NCI-H526 (cell line): ENCODE results near the gene KDR.

Experiments used
- DNase-seq, 2 experiments: peaks; one replicate each; lab custom pipeline; 2025; lab: John Stamatoyannopoulos, UW

KDR gene

DNA sequence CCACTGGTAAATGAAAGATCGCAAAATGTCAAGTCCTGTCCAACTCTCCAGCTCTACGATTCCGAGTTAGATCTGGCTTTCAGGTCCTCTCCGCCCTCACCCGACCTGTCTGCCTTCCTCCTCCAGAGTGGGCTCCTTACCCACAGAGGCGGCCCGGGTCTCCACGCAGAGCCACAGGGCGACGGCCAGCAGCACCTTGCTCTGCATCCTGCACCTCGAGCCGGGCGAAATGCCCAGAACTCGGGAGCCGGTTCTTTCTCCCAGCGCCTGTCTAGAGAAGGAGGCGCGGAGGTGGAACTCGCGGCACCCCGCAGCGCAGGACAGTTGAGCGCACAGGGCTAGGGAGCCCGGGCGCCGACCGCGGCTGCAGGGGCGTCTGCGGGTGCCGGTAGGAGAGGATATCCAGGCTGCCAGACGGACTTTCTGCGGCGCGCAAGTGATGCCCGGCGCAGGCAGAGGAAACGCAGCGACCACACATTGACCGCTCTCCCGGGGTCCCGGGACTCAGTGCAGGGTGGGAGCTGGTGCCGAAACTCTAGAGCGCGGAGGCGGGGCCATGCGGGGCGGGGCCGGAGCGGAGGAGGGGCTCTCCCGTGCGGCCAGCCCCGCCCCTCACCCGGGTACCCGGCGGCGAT, at the start of gene KDR:
TSS of gene KDR (minus strand) at position 509 of the 635 bp plus-strand sequence. CDS start at position 207, 302 bp downstream.
- DNase-seq = peak in 1 of 2 experiments; percentile 44

DNA sequence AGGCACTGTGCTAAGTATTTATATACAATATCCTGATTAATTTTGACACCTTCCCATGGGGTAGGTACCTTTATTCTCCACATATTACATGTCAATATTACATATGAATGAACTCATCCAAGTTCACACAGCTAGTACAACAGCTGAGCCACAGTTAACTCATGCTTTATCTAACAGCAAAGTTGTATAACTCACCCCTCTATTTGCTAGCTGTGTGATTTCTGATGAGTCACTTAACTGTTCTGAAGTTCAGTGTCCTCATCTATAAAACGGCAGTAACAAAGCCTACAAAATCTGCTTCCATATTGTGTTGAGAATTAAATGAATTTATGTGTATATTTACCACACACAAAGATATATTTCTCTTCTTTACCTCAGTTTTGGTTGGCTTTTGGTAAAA, 48.2 kb upstream of the KDR start:
- no peak for DNase-seq

DNA sequence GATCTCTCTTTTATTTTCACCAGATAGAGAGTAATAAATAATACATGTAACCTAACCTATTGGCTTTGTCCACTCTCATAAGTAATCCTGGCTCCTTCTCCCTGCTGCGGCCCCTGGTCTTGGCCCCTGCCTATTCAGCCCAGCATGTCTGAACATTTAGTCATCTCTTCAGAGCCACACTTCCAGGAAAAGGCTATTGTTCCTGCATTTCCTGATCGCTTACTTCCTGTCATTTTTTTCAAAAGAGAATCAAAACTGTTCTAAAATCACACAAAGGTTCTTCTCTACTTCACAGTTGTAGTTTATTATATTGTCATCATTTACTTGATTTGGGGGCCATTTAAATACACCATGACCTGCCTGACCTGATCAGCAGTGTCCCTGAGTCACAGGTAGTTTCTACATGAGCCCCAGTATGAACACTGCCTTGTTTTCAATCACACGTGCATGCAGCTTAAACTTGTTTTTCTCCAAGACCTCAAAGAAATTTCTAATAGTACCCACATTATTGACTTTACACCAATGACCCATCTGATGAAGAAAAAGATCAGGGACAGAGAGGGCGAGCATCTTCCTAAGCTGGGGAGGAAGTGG, 47.4 kb upstream of the KDR start:
- DNase-seq = no peak

DNA sequence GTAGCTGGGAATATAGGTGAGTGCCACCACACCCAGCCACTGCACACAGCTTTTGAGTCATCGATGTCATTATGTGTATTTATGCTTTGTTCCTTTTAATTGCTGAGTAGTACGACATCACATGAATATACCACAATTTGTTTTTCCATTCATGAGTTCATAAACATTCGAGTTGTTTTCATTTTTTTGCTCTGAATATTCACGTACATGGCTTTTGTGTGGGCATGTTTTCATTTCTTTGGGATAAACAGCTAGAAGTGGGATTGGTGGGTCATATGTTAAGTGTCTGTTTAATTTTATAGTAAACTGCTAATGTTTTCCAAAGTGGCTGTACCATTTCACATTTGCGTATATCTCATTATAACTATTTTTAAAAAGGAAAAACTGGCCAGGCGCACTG, 45.1 kb upstream of the KDR start:
- no peak for DNase-seq

DNA sequence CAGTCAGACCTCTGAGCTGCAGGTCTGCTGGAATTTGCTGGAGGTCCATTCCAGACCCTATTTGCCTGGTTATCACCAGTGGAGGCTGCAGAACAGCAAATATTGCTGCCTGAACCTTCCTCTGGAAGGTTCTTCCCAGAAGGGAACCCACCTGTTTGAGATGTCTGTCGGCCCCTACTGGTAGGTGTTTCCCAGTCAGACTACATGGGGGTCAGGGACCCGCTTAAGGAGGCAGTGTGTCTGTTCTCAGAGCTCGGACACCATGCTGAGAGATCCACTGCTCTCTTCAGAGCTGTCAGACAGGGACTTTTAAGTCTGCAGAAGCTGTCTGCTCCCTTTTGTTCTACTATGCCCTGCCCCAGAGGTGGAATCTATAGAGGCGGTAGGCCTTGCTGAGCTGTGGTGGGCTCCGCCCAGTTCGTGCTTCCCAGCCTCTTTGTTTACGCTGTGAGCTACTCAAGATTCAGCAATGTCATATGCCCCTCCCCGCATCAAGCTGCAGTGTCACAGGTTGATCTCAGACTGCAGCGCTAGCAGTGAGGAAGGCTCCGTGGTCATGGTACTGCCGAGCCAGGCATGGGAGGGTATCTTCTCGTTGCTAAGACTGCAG, 44.1 kb upstream of the KDR start:
- DNase-seq = peak in 1 of 2 experiments; percentile 17

DNA sequence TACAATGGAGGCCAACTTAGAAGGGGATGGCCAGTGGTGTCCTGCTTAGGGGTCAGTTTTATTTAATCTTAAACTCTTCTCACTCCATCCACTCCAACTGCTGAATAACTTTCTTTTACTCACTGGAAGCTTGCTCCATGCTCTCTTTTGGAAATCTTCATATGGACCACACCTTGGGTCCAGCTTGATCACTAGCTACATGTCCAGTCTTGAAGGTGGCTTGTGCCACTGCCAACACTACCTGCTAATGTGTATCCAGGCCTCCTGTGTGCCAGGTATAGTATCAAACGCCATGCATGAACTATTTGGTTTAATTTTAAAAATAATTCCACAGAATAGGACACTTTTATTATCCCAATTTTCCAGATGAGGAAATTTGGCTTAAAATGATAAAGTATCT, 37.0 kb upstream of the KDR start:
- no peak for DNase-seq

DNA sequence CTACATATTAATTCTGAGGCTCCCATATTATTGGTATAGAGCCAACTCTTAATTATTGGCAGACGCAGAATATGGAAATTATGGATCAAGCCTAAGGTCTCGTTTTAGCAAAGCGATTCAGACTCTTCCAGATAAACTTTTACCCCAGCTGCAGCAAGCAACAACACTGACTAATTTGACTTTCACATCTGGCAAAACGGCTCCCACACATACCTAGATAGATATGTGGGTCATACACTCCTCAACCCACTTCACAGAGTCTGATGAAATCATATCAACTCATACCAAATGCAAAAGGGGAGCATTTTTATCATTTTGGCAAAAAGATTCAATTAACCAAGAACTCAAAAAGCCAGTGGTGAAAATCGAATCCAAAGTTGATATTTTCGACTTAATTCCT, 36.3 kb upstream of the KDR start:
- DNase-seq = no peak

DNA sequence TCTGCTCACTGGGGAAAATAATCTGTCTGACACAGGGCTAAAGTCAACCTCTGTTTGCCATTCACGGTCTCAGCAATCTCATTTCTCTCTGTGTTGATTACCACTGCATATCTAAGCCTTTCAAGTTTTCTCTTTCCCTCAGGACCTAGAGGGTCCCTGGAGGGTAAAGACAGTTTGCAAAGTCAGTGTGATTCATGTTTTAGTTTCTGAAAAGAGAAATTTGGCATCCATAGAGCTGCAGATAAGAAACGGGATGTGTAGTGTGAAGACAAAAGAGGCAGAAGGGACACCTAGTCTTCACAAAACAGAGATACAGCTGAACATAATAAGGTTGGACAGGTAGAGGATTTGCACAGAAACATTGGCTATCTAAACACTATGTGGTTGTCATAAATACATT, 34.5 kb upstream of the KDR start:
- DNase-seq = no peak

DNA sequence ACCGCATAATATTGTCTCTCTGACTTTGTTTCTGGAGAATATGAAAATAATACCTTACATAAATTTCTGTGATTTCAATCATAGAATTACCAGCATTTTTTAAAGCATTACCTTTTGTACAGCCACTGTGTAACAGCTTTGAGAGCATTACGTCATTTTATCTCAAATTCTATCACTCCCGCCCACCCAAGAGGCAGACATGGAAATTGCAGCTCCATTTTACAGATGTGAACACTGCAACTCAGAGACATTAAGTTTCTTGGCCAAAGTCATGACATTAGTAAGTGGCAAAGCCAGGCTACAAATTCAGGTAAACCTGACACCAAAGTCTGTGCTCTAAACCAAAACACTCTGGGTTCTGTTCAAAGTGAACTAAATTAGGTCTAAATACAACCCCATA, 33.6 kb upstream of the KDR start:
- no peak for DNase-seq

DNA sequence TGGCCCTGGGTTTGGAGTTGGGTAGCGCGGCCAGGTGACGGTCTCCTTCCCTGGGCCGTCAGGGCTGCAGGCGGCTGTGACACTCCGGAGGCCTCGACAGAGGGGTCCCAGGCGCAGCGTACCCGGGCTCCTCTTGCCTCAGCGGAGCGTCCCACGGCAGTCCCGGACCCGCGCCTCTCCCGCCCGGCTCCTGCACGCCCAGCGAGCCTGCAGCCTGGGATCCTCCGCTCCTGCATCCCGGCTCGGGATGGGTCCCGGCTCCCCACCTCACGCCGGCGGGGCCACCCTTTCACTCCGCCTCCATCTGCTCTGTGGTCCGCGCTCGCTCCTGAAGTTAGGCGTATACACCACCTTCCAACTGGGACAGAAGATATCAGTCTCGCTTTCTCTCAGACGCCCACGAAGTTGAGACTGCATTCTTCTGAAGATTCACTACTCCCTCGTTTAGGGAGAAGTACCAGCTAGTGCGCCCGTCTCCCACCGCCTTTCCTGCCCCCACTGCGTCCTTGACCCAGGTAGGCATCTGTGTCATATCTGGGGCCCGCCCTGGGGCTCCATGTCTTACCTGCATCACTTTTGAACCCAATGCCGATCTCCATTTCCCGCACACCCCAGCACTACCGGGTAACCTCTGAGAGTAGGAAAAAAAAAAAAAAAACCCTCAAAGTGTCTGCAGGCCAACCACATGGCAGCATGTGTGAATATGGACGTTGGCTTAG, 32.3 kb upstream of the KDR start:
- peak in 1 of 2 experiments; percentile 15 for DNase-seq

DNA sequence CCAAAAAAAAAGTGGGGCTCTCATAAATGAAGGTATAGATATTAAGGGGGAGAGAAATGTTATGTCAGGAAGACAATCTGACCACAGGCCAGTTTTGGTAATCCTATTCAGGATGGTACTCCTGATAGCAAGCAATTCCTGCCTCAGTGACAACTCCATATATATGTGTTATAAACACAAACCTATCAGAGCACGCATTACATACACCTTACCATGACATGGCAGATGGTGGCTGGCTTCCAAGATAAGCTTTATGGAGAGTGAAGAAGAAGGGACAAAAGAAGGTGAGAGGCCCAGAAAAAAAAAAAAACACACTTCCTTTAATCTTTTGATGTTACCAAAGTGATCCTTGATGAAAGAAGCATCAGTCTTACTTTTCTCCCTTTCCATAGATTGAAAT, 29.5 kb upstream of the KDR start:
- DNase-seq = no peak

DNA sequence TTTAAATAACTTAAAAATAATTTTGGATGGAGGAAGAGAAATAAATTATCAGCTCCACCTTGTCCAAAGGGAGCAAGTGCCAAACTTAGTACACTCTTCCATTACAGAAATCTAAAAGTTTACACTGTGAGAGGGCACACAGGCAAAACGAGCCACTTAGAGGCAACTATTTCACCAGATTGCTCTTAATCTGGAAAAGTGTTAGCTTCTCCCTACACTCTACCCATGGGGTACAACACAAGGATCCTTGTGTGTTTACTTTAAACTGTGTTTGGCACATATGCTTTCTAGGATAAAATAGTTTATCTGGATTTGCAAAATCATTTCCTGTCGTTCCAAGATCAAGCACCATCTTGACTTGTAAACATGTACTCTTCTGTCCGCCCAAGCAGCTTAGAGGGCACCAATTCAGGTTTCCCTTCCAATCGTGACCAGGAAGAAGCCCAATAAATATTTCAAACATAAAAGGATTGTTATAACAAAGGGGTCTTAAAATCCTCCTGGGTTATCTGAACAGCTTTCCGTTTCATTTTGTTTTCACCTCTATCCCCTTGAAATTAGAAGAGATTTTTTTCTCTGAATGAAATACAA, 29.0 kb upstream of the KDR start:
- DNase-seq = no peak

DNA sequence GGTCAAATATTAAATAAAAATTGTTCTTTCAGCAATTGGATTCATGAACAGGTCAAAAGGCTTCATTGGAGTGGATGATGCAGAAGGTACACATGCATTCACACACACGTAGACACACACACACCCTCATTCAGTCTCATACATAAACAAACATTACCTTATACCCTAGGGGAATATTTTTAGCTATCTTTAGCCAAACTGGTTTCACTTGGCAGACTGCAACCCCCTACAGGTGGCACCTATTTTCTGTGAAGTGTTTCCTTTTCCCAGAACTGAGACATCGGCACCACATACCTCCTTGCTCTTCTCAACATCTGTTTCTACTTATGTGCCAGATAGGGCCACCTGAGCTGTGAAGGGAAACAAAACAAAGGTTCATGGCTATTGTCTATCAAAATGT, 18.5 kb upstream of the KDR start:
- DNase-seq = no peak

DNA sequence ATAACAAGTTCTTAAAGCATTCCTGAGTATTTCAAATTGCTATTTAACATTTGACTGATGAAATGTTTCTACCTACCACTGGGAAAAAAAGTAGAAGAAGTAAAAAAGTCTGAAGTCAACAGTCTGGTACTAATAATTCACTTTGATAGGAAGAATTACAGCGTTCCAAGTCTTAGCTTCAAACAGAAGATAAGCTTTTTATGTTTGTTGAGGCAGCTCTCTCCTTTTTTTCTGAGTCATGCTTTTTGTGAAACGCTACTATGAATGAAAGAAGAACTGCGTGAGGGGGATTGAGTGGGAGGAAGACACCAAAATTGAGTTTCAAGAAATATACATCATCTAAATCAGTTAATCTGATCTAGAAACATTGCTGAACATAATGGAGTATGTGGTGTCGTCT, 13.0 kb upstream of the KDR start:
- no peak for DNase-seq

DNA sequence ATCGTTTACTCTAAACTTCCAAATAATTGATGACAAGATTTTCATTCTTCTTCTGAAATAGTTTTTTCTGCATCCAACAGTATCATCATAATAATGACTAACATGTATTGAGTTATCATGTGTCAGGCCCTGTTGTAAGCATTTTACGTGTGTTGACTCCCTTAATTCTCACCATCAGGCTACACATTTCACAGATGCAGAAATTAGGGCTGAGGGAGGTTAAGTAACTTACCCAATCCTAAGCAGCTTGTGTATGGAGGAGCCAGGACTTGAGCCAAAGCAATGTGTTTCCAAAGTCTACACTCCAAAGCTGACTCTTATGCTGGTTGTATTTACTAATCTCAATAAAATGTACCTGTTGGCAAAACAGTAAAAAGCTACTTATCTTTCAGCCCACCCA, 11.2 kb upstream of the KDR start:
- no peak for DNase-seq

DNA sequence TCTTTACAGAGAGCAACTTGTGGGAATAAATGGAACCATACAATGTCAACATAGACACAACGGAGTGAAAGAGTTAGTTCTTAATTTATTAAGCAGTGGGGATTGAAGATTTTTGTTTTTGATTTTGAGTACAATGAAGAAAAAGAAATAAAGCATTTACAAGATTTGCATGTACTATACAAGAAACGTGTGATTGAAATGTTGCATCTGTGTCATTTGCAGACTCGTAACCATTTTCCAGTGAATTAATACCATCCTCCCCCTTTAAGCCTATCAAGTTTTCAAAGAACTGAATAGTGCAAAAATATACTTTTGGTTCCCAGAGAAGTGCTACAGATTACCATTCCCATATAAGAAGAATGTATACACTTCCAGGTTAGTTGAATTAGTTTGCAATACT, 8.6 kb upstream of the KDR start:
- no peak for DNase-seq

DNA sequence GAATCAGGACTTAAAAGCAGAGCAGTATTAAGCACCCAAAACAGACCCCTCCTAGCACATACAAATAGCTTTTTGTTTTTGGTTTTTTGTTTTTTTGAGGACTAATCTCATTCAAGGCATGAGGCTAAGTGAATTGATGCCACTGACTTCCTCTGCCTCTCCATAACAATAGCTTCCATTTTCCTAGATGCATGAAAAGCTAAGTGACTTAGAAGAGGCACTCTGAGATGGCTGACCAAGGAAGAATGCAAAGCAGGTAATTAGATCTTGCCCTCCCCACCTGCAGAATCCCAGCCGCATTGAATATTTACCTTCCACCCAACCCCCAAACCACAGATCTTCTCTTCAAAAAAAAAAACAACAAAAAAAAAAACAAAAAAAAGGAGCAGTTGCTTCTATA, 7.4 kb upstream of the KDR start:
- peak in 1 of 2 experiments; percentile 21 for DNase-seq

DNA sequence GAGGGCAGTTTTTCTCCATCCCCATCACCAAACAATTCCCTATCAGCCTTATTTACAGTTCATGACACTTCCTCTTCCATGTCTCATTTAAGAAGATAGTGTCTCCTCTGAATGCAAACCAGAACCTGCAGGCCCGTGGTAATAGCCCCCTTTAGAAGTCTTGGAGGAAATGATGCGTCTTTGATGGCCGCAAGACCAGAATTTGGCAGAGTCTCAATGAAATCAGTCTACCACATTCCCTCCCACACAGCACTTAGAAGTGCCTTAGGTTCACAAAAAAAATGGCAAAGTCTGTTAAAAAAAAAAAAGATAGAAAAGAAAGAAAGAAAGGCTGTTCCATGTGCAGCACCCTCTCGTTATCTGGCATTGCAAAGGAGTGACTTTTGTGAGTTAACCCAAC, 2.1 kb upstream of the KDR start:
- no peak for DNase-seq

DNA sequence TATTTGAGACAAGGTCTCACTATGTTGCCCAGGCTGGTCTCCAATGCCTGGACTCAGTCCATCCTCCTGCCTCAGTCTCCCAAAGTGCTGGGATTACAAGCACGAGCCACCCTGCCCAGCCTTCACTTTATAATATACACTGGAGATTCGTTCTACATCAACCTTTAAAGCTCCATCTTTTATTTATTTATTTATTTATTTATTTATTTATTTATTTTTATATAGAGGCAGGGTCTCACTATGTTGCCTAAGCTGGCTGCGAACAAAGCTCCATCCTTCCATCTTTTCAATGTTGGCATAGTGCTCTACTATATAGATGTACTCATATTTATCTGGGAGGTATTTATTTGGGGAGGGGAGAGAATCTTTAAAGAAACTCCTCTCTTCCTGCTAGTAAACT, 1.7 kb upstream of the KDR start:
- DNase-seq = no peak

DNA sequence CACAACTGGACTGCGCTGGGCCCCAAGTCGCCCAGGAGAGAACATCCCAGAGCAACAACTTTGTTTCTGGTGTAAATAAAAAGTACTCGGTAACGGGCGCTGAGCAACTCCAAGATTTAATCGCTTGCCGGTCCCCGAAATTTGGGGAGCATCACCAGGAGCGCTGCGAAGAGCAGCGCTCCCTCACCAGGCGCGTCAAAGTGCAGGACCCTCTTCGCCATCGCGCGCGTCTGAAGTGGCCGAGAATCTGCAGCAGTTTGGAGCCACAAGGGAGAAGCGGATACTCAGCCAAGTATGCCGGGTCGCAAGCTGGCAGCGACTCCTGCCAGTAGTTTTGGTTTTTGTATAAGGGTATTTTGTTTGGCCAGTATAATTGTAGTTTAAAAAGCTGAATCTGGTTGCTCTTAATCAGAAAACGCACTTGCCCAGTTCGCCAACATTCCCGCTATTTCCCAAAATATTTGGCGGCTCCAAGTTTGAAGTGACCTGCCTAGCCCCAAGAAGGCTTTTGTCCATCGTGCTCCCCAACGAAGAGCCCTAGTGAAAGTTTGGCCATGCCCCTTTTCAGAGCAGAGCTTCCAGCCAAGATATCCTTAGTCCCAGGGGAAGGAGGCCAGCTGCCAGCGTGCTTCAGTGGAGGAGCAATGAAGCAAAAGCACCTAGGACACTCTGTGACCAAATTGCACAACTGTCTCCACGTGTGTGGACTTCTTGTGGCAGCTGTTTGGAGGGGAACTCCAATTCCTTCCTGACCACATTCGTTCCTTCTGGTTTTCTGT, 557 bp upstream of the KDR start:
- no peak for DNase-seq

DNA sequence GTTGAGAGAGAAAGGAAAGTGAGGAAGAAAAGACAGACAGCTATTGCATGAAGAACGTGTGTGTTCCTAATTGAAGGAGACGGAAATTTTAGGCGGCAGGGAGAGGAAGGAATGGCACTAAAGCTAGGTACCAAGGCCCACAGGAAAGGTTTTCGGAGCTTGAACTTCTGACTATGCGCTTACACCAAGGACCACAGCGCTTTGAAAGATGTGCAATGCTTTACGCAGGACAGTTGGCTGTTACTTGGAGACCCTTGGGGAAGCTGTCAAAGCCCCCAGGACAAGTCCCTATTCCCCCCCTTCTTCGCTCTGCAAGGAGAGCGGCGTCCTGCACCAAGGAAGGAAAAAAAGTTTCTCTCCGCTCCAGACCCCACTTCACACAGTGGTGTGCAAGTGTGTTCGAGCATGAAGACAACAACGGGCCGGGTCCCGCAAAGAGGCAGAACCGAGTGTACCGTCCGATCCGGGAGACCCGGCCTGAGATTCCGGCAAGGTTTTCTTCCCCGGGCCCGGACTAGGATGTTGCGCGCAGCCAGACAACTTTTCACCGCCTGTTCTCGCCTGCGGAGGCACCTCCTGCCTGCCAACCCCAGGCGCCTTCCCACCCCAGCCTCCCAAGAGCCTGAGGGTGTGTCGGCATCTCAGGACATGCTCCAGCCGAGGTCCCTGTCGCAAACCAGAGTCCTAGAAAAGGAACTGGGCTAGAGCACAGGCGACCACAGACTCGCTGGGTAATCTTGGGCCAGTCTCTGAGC, 896 bp downstream of the KDR start:
- DNase-seq = no peak
